ENCODE results near the gene SLMAP.

SLMAP gene

GRCh38 chr3:57791245-57791644 lies 35.1 kb downstream of the SLMAP start:
- no peak for DNase-seq (ENCODE audit: low read depth)
- TF ChIP-seq CTCF (IDR thresholded peaks at IDR 0.05; ENCODE audit: control insufficient read depth, extremely low read depth, insufficient read depth), result no peak
- H3K4me3 ChIP-seq (ENCODE audit: low read depth, low read length), result no peak overlapping the region

- no peak overlapping the region for H3K4me3 ChIP-seq (ENCODE audit: low read depth, low read length)
- no peak for TF ChIP-seq CTCF (IDR thresholded peaks at IDR 0.05; ENCODE audit: control insufficient read depth, extremely low read depth, insufficient read depth)
- no peak for DNase-seq (ENCODE audit: low read depth)
These were observed 36.1 kb downstream of the SLMAP start for GRCh38 chr3:57792198-57792597.

GRCh38 chr3:57793737-57794187 lies 37.7 kb downstream of the SLMAP start:
- no peak overlapping the region for H3K4me3 ChIP-seq (ENCODE audit: low read depth, low read length)
- no peak for DNase-seq (ENCODE audit: low read depth)
- no peak for TF ChIP-seq CTCF (IDR thresholded peaks at IDR 0.05; ENCODE audit: control insufficient read depth, extremely low read depth, insufficient read depth)

- H3K4me3 ChIP-seq (ENCODE audit: low read depth, low read length), result no peak overlapping the region
- no peak for DNase-seq (ENCODE audit: low read depth)
- no peak for TF ChIP-seq CTCF (IDR thresholded peaks at IDR 0.05; ENCODE audit: control insufficient read depth, extremely low read depth, insufficient read depth)
These were observed 38.4 kb downstream of the SLMAP start for GRCh38 chr3:57794501-57794900.

- no peak for TF ChIP-seq CTCF (IDR thresholded peaks at IDR 0.05; ENCODE audit: control insufficient read depth, extremely low read depth, insufficient read depth)
- H3K4me3 ChIP-seq (ENCODE audit: low read depth, low read length), result no peak overlapping the region
- DNase-seq (ENCODE audit: low read depth), result no peak
These were observed 38.8 kb downstream of the SLMAP start for GRCh38 chr3:57794951-57795350.

GRCh38 chr3:57796261-57796660 lies 40.2 kb downstream of the SLMAP start:
- no peak overlapping the region for H3K4me3 ChIP-seq (ENCODE audit: low read depth, low read length)
- DNase-seq (ENCODE audit: low read depth), result no peak
- no peak for TF ChIP-seq CTCF (IDR thresholded peaks at IDR 0.05; ENCODE audit: control insufficient read depth, extremely low read depth, insufficient read depth)

GRCh38 chr3:57797701-57798487 lies 41.8 kb downstream of the SLMAP start:
- no peak for TF ChIP-seq CTCF (IDR thresholded peaks at IDR 0.05; ENCODE audit: control insufficient read depth, extremely low read depth, insufficient read depth)
- no peak overlapping the region for H3K4me3 ChIP-seq (ENCODE audit: low read depth, low read length)
- no peak for DNase-seq (ENCODE audit: low read depth)

All from LNCaP clone FGC (cell line).